SU-DHL-6 (cell line): ENCODE results near the gene ERVW-1.
"Not testable (repeated sequence)": the region's sequence is repeated elsewhere in the genome, so short reads cannot be mapped to it uniquely, and the experiment has no call there.

ENCODE experiments used
- EZH2phosphoT487 ChIP-seq: fragments of 200-600 bp; sonication (generic), shearing (Covaris generic); conservative IDR thresholded peaks from 2 replicates; pipeline ENCODE4 v1.6.1; 2018; ENCODE audit warnings: mild to moderate bottlenecking, antibody characterized with exemption, low read length, moderate library complexity, mixed read lengths
- TF ChIP-seq, protein P1 (sequence below): fragments of 200-600 bp; sonication (generic); IDR thresholded peaks from one replicate; pipeline ENCODE4 v1.5.1; 2017; ENCODE audit warnings: antibody characterized with exemption, mild to moderate bottlenecking, low read length, moderate library complexity; ENCODE audit not compliant: insufficient read depth, poor library complexity, severe bottlenecking

- TF ChIP-seq, protein P1, sequence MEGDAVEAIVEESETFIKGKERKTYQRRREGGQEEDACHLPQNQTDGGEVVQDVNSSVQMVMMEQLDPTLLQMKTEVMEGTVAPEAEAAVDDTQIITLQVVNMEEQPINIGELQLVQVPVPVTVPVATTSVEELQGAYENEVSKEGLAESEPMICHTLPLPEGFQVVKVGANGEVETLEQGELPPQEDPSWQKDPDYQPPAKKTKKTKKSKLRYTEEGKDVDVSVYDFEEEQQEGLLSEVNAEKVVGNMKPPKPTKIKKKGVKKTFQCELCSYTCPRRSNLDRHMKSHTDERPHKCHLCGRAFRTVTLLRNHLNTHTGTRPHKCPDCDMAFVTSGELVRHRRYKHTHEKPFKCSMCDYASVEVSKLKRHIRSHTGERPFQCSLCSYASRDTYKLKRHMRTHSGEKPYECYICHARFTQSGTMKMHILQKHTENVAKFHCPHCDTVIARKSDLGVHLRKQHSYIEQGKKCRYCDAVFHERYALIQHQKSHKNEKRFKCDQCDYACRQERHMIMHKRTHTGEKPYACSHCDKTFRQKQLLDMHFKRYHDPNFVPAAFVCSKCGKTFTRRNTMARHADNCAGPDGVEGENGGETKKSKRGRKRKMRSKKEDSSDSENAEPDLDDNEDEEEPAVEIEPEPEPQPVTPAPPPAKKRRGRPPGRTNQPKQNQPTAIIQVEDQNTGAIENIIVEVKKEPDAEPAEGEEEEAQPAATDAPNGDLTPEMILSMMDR, result not testable (repeated sequence)
- TF ChIP-seq EZH2phosphoT487, result not testable (repeated sequence)
These were observed 2.4 kb downstream of the ERVW-1 start for GRCh38 chr7:92475261-92475770.
